ENCODE measurements around the gene DUOXA1.
"Not testable (repeated sequence)": the region's sequence is repeated elsewhere in the genome, so short reads cannot be mapped to it uniquely, and the experiment has no call there.

Gene DUOXA1

GRCh38 chr15:45112591-45113379 lies 16.9 kb downstream of the DUOXA1 start:
- in situ Hi-C loops (cut with HindIII; ENCODE audit: low pct_unique_long_range_greater_than_20kb, low sequenced_read_pairs): no loop called here
- no peak for TF ChIP-seq JUND (IDR thresholded peaks at IDR 0.05; ENCODE audit: low read depth)
- no peak for DNase-seq (ENCODE audit: low read depth in 1 of 2, low spot score in 1 of 2)

DNA sequence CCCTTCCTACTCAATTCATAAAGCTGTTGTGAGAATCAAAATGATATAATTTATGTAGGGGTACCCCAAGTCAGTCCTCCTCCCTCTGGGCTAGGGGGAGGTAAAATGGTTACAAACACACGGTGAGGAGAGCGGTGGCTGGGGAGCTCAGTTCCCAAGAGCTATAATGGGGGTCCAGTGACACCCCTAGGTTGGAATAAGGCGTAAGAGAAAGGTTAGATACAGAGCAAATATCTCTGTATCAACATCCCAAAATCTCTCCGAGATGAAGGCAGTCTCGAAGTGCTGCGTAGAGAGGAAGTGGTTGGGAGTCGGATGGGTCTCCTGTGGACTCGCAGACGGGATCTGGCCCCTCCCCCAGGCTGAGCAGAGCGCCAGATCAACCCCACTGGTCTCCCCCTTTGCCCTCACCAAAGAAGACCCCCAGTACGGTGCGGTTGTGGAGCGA lies 17.5 kb downstream of the DUOXA1 start:
- in situ Hi-C loops (cut with HindIII; ENCODE audit: low pct_unique_long_range_greater_than_20kb, low sequenced_read_pairs): no loop called here
- no peak for DNase-seq (ENCODE audit: low read depth in 1 of 2, low spot score in 1 of 2)
- TF ChIP-seq JUND (IDR thresholded peaks at IDR 0.05; ENCODE audit: low read depth): no peak

GRCh38 chr15:45111390-45112142 lies 18.1 kb downstream of the DUOXA1 start:
- in situ Hi-C loops (cut with HindIII; ENCODE audit: low pct_unique_long_range_greater_than_20kb, low sequenced_read_pairs): no loop called here
- no peak for DNase-seq (ENCODE audit: low read depth in 1 of 2, low spot score in 1 of 2)
- no peak for TF ChIP-seq JUND (IDR thresholded peaks at IDR 0.05; ENCODE audit: low read depth)

GRCh38 chr15:45110256-45110820 lies 19.3 kb downstream of the DUOXA1 start:
- no peak for TF ChIP-seq JUND (IDR thresholded peaks at IDR 0.05; ENCODE audit: low read depth)
- in situ Hi-C loops (cut with HindIII; ENCODE audit: low pct_unique_long_range_greater_than_20kb, low sequenced_read_pairs): no loop called here
- DNase-seq (ENCODE audit: low read depth in 1 of 2, low spot score in 1 of 2): no peak

DNA sequence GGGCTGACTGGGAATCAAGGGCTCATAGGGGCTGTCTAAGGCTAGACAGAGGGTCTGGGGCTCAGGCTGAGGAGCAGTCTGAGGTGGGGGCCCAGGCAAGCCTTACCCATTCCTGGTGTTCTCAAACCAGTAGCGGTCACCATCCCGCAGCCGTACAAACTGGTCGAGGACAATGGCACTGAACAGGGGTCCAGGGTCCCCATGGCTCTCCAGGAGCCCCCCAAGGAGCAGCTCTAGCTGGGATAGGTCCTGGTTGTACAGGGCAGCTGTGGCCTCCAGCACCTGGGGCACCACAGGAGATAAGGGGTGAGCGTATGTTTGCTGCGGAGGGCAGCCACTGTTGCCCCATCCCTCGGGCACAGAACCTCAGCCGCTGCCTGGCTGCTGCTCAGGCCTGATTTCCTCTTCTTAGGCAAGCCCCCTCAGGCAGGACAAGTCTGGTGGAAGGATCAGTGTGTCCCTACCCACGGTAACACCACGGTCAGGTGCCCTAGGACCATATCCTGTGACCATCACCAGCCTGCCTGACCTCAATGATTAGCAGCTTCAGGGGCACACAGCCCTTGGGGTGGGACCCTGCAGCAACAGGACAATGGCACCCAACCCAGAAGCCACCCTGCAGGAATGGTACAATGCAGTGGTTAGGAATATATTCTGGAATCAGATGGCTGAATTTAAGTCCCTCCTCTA lies 21.6 kb downstream of the DUOXA1 start:
- DNase-seq (ENCODE audit: low read depth in 1 of 2, low spot score in 1 of 2): no peak
- in situ Hi-C loops (cut with HindIII; ENCODE audit: low pct_unique_long_range_greater_than_20kb, low sequenced_read_pairs): no loop called here
- TF ChIP-seq JUND (IDR thresholded peaks at IDR 0.05; ENCODE audit: low read depth): no peak

- in situ Hi-C loops (cut with HindIII; ENCODE audit: low pct_unique_long_range_greater_than_20kb, low sequenced_read_pairs): no loop called here
- TF ChIP-seq JUND (IDR thresholded peaks at IDR 0.05; ENCODE audit: low read depth): no peak
- no peak for DNase-seq (ENCODE audit: low read depth in 1 of 2, low spot score in 1 of 2)
Measured at GRCh38 chr15:45106002-45106790, 23.5 kb downstream of the DUOXA1 start.

- DNase-seq (ENCODE audit: low read depth in 1 of 2, low spot score in 1 of 2): no peak
- in situ Hi-C loops (cut with HindIII; ENCODE audit: low pct_unique_long_range_greater_than_20kb, low sequenced_read_pairs): no loop called here
- TF ChIP-seq JUND (IDR thresholded peaks at IDR 0.05; ENCODE audit: low read depth): no peak
Measured at GRCh38 chr15:45105586-45105985, 24.1 kb downstream of the DUOXA1 start.

DNA sequence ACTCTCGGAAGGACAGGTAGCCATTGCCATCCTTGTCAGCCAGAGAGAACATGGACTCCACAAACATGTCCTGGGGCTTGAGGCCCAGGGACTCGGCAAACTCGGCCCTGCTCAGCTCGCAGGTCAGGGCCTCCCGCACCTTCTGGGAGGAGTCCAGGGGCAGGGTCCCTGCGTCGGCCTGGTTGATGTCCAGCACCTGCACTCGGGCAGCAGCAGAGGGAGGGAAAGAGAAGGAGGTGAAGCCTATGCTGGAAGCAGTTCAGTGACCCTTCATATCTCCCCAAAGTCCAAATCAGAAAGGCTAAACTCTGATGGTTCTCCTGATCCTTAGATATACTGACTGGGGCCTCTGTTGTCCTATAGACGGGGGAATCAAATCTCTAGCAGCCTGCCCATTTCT lies 25.5 kb downstream of the DUOXA1 start:
- in situ Hi-C loops (cut with HindIII; ENCODE audit: low pct_unique_long_range_greater_than_20kb, low sequenced_read_pairs); DNase-seq (ENCODE audit: low read depth in 1 of 2, low spot score in 1 of 2): not testable (repeated sequence)

DNA sequence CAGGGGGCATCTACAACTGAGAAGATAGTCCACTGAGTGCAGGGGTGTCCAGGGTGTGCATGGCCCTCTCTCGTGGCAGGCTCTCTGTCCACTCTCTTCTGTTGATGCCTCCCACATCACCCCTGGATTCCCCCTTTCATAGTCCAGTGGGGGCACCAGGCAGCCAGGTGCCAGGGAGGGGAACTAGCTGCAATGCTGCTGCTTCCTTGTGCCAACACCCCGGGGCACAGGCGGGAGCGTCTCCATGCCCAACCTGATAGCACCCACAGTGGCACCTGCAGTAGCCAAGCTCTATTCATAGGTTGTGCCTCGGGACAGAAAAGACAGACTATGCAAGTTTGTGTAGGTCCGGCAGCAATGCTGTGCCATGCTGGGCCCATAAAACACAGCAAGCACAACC lies 27.5 kb downstream of the DUOXA1 start:
- DNase-seq (ENCODE audit: low read depth in 1 of 2, low spot score in 1 of 2): no peak
- no peak for TF ChIP-seq JUND (IDR thresholded peaks at IDR 0.05; ENCODE audit: low read depth)
- in situ Hi-C loops (cut with HindIII; ENCODE audit: low pct_unique_long_range_greater_than_20kb, low sequenced_read_pairs): no loop called here

DNA sequence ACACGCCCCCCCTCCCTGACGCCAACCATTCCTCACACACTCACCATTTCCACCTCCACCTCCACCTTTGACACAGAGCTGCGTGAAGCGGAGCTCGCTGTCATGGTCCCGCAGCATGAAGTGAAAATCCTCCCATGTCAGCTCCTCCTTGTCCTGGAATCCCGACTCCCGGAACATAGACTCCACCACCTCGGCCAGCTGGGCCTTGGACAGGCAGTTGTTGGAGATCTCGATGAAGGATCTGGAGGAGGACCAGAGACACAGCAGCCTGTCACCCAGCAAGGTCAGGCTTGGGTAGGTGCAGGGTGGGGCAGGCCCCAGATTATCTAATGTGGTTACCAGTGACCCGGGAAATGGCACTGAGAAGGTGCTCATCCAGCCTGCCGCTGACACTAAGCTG lies 27.9 kb downstream of the DUOXA1 start:
- in situ Hi-C loops (cut with HindIII; ENCODE audit: low pct_unique_long_range_greater_than_20kb, low sequenced_read_pairs): no loop called here
- no peak for TF ChIP-seq JUND (IDR thresholded peaks at IDR 0.05; ENCODE audit: low read depth)
- DNase-seq (ENCODE audit: low read depth in 1 of 2, low spot score in 1 of 2): no peak

- DNase-seq (ENCODE audit: low read depth in 1 of 2, low spot score in 1 of 2): no peak
- no peak for TF ChIP-seq JUND (IDR thresholded peaks at IDR 0.05; ENCODE audit: low read depth)
- in situ Hi-C loops (cut with HindIII; ENCODE audit: low pct_unique_long_range_greater_than_20kb, low sequenced_read_pairs): no loop called here
Measured at GRCh38 chr15:45100884-45101625, 28.6 kb downstream of the DUOXA1 start.

Measured in T47D (cell line).